GM18951 (cell line): ENCODE data around the gene PARD6A.
A peak's percentile ranks its signal among the peaks of the same experiment; 100 is the strongest.

Experiments
- POLR2A ChIP-seq: IDR thresholded peaks from 4 replicates; pipeline ENCODE4 v1.6.1; 2011; ENCODE audit warnings: mild to moderate bottlenecking; ENCODE audit not compliant: insufficient read length, insufficient read depth; ENCODE audit errors: extremely low read depth
- in situ Hi-C: fragments of 300-500 bp; cut with MboI; formaldehyde crosslinking; loops from one replicate; pipeline ENCODE4 v1.12.0; 2022; ENCODE audit warnings: low sequenced_read_pairs, mixed read lengths, inconsistent platforms; ENCODE audit not compliant: unreplicated experiment

Gene PARD6A

GRCh38 chr16:67665598-67665997, 4.8 kb downstream of the PARD6A start:
- TF ChIP-seq POLR2A = no peak
- in situ Hi-C loops = loop anchor here (25.0 kb wide), 1 partner anchor 372 kb away; no protein-coding TSS in a partner anchor

- in situ Hi-C loops = loop anchor here (25.0 kb wide), 1 partner anchor 371 kb away; no protein-coding TSS in a partner anchor
- TF ChIP-seq POLR2A = no peak
Measured at GRCh38 chr16:67666032-67666551, 5.3 kb downstream of the PARD6A start.

GRCh38 chr16:67666559-67667452, 6.0 kb downstream of the PARD6A start, which contains the start of the genes C16orf86 and ENKD1:
C16orf86 (plus strand) TSS chr16:67666814; CDS start chr16:67666971, 157 bp downstream.
ENKD1 (minus strand) TSS chr16:67666750; CDS start chr16:67666442, 308 bp downstream.
- in situ Hi-C loops = loop anchor here (25.0 kb wide), 1 partner anchor 370 kb away; no protein-coding TSS in a partner anchor

GRCh38 chr16:67667453-67667816, 6.7 kb downstream of the PARD6A start:
- in situ Hi-C loops = loop anchor here (25.0 kb wide), 1 partner anchor 370 kb away; no protein-coding TSS in a partner anchor
- no peak for TF ChIP-seq POLR2A

More at GRCh38 chr16:67666559-67667452, 6.0 kb downstream of the PARD6A start, which contains the start of the genes C16orf86 and ENKD1:
- TF ChIP-seq POLR2A = peak; percentile 14

- in situ Hi-C loops = loop anchor here (25.0 kb wide), 1 partner anchor 369 kb away; no protein-coding TSS in a partner anchor
- peak; percentile 30 for TF ChIP-seq POLR2A
Measured at GRCh38 chr16:67667817-67668494, 7.2 kb downstream of the PARD6A start.

GRCh38 chr16:67668495-67669157, 7.9 kb downstream of the PARD6A start:
- in situ Hi-C loops = loop anchor here (25.0 kb wide), 1 partner anchor 369 kb away; no protein-coding TSS in a partner anchor

GRCh38 chr16:67669499-67670101, 8.8 kb downstream of the PARD6A start:
- no peak for TF ChIP-seq POLR2A
- in situ Hi-C loops = loop anchor here (25.0 kb wide), 1 partner anchor 368 kb away; no protein-coding TSS in a partner anchor

More at GRCh38 chr16:67668495-67669157, 7.9 kb downstream of the PARD6A start:
- no peak for TF ChIP-seq POLR2A

GRCh38 chr16:67672306-67672705, 11.5 kb downstream of the PARD6A start:
- no peak for TF ChIP-seq POLR2A
- in situ Hi-C loops = loop anchor here (25.0 kb wide), 1 partner anchor 365 kb away; no protein-coding TSS in a partner anchor

- TF ChIP-seq POLR2A = no peak
- in situ Hi-C loops = loop anchor here (25.0 kb wide), 1 partner anchor 364 kb away; no protein-coding TSS in a partner anchor
Measured at GRCh38 chr16:67672739-67673662, 12.2 kb downstream of the PARD6A start.

GRCh38 chr16:67673712-67674580, 13.2 kb downstream of the PARD6A start:
- no peak for TF ChIP-seq POLR2A
- in situ Hi-C loops = loop anchor here (25.0 kb wide), 1 partner anchor 363 kb away; no protein-coding TSS in a partner anchor
